Stimulated activated CD8-positive, alpha-beta memory T cell treated with anti-CD3 and anti-CD28 coated beads, Interleukin-15, amount 100 ng/mL, for 48 hours (primary cell): Measurements from ENCODE around the gene RIT2.

Source experiments
- DNase-seq, 2 donors: peaks; one replicate each; pipeline ENCODE4 v3.0.0-alpha.2; 2020; ENCODE audit warnings: low read depth in 2 of 2

The RIT2 gene

DNA sequence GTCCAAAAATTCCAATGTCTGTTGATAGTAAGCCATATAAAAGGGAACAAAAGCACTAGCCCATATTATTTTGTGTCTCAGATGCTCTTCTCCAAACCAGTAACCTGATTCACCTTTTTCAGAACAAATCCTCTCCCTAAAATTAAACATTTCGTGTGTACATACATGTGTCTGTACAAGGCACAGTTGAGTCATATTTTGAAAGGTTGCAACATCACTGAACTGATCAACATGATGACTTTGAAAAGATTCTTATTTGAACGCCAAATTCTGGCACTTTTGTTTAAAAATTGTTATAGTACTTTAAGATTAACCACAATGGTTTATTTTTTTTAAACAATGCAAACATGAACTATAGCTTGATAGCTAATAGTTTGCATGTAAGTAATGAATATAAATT, 102.5 kb downstream of the RIT2 start:
- DNase-seq: no peak

DNA sequence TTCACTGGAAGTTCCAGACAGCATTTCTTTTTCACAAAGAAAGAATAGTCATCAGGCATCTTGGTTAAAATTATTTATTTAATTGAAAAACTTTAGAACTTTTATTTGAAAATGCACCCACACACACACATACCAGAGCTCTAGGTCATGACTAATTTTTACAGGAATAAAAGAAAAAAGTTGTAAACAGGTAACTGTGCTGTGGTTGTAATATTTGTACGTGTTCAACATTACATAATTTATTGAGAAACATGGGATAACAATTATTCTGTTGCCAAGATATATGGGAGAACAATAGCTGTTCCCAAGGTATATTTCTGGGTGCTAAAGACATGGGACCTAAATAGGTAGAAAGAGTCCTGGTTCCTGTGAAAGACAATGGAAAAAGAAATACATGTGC, 104.9 kb downstream of the RIT2 start:
- no peak for DNase-seq

DNA sequence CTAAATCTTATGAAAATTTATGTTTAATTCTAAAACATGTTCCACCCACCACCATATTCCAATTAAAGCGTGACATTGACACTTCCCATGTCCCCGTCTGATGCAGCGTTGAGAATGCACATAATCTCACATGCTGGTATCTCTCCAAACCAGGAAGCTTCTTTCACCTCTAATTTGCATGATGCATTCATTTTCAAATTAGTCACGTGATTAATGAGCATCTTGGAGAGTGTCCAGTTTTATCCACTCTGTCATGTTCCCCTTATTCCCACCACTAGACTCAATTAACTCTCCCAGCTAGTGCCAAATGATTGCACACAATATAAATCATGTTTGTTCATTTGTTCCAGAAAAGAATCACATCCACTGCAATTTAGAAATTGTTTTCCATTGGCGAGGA, 105.8 kb downstream of the RIT2 start:
- no peak for DNase-seq

DNA sequence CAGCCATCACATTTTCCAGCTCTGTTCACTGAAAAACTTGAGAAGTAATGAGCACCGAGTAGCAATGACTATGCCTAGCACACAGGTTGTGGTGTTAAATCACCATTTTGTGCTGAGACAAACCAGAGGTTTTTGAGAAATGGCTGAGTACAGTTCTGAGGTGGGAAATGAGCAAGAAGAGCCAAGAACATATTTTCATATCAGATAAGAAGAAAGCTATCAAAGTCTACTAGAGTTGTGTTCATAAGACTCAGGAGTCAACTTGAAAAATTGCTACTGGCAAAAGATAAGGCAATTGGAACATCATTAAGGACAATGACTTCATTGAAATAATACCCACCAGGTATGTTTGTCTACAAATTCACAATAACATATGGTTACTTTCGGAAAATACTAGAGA, 108.1 kb downstream of the RIT2 start:
- DNase-seq: no peak

DNA sequence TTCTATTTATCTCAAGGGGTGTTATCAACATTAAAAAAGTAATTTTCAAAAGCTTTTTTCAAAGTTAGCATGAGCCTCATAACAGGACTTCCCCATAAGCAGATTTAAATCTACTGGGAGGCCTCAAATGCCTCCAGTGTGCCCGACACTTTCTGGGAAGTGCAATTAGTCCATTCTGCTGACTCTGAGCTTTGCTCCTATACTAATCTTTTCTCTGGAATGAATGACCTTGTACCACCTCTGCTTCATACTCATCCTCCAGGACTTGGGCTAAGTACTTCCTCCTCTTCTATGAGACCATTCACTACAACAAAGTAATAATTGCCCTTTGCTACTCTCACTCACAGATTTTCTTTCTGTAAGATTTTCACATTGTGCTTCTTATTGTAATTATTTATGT, 111.1 kb downstream of the RIT2 start:
- DNase-seq: no peak

DNA sequence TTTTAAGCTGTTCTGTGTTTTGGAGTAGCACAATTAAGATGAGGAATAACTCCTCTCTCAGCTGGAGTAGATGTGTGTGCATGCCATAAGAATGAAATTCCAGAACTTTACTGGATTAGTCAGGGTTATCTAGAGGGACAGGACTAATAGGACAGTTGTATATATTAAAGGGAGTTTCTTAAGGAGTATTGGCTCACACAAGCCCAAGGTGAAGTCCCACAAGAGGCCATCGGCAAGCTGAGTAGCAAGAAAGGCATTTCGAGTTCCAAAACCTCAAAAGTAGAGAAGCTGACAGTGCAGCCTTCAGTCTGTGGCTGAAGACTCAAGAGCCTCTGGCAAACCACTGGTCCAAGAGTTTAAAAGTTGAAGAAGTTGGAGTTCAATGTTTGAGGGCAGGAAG, 113.7 kb downstream of the RIT2 start:
- DNase-seq: no peak

DNA sequence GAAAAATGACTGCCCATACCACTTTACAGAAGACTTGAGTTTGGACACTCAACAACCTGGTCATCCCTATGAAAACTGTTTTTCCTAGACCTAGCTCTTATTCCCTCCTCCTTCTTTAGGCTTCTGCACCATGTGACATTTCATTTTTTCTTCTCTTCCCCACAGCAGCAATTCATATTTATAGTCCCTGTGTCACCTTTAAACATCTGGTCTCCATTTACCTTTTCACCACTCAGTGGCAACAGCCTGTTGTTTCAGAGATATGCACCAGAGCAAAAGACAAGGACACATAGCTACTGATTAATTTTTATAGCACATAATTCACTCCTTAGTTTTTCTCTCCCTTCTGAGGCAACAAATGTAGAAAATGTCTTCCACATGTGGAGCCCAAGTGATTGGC, 118.7 kb downstream of the RIT2 start:
- no peak for DNase-seq

DNA sequence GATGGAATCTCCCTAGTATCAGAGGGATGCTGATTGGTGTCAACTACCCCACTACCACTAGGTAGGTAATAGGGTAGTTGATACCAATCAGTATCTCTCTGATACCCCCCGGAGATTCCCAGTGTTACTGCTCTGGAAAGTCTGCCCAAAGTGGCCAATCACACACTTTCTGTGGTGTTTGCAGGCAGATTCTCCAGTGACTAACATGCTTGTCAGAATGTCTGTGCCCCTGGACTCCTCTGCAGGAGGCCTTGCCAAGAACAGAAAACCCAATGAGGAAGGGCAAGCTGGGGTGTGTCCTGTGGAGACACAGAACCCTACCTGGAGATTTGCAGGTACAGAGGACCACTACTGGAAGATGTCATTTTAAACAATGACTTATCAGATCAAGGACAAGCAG, 135.1 kb downstream of the RIT2 start:
- DNase-seq: no peak

DNA sequence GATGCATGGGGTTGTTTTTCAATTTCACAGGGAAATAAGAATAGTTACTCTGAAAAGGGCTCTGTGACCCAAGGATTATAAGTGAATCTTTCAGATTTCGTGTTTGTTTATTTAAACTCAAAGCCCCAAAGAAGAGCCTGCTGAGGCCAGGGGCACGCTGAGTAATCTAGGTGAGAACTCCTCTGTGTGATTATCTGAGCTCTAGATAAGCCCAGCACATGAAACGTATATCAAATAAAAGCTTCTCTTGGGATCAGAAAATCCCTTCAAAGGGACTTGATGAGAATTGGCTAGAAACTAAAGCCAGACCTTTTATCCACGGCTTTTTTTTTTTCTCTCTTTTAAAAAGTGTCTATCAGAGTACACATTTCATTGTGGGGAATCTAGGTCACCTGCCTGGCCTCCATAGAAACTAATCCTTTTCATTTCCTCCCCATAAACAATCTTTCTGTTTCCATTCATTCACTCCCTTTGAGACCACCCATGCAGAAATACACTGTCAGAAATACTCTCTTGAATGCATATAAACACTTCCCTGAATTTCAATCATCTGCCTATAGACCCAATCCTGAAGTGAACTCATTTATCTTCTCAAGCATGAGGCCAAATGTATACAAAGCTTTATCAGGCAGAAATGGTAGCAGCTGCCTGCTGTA, 137.4 kb downstream of the RIT2 start:
- DNase-seq: no peak

DNA sequence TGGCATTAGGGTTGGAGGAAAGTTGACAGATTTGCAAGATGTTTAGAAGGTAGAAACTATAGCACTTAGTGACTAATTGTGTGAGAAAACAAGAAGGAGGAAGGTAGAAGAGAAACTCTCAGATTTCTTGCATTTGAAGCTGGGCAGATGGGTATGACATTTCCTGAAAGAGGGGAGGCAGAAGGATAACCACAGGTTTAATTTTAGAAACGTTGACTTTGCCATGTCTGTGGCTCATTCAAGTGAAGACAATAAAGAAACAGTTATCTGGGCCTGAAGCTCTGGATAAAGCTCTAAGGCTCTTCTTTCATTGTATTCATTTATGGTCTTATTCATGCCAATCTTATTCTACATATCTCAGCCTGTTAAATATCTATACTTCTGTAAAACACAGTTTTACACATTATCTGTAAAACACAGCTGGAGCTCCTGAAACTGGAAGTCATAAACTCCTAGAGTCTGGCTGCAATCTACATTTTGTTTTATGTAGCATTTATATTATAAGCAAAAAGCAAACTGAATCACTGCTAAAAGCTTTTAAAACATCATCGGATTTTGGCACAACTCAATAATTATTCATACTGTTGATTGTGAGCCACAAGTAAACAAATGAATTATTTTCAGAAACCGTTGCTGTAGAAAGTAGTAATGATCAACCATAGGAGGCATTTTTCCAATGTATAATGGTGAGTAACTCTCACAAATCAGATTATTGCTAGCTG, 138.5 kb downstream of the RIT2 start:
- no peak for DNase-seq

DNA sequence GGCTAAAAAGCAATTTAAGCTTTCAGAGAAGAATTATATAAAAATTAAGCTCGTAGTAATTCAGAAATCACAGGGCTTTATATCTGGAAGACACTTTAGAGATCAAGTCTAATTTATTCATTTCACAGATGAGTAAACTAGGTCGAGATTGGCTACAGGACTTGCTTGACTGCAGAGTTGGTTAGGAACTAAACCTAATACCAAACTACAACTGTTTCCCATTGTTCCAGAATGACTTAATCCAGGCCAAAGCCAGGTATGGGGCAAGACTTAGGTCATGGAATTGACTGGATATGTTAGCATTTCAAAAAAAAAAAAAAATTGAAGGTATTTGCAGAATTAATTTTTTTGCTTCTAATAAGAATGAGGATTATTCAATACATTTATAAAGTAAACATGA, 146.1 kb downstream of the RIT2 start:
- no peak for DNase-seq

DNA sequence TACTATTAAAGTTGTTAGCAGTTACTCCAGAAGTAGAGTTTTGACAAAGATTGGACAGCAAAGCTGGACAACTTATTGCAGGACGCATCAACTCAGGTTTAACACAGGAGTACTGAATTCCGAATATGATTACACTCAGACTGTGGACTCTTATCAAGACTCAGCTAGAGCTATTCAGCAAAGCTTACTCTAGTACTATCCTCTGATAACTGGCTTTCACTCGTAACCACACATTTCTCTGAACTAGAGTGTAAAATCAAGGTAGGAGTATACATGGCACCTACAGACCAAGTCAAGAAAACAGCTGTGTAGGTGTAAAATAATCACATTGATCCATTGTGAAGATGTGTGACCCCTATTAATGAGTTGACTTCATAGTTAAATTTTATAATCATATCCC, 154.2 kb downstream of the RIT2 start:
- DNase-seq: no peak

DNA sequence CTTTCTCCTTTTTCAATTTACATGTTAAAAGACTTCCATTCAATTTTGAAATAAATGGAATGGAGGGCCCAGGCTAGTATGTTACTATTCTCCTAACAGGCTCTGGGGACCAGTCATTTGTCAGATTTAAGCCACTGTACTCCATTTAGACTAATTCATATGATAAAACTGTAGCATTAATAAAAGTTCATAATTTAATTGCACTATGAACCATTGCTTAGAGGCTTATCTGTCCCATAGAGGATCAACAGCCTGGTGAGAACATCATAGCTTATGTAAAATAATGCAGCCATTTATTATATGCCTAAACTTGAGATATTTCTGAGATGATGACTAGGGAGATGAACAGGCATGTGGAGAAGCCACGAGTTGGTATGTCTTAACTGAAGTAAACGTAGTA, 156.0 kb downstream of the RIT2 start:
- no peak for DNase-seq

DNA sequence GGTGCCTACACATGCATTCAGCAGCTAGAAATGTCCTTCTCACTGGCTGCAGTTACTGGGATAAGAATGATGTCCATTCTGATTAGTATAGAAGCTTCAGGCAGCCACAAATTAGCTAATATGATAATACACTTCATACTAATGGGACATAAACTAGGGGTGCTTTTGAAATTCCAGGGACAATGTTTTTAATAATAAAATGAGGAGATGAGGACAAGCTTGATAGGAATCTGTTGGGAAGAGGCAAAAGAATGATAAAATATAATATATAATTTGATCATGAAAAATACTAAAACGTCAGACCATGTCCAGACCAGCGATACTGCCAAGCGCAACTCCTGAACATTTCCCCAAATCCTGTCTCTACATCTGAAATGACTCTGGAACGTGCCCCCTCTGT, 157.1 kb downstream of the RIT2 start:
- DNase-seq: no peak

DNA sequence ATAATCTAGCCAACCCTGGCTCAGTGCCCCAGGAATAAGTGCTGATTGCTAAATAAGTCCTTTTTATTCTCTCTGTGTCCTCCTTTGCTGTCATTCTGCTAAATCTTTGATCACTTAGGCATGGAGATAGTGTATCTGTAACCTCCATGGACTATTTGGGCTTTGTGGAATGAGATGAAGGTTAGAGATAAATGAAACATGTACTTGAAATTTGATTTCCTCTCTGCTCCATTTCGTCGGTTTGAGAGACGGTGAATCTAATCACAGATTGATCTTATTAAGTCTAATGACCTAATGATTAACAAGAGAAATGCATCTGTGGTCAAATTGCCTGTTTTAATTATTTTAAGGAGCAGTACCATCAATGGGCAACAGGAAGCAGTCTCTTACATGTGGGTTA, 159.2 kb downstream of the RIT2 start:
- no peak for DNase-seq

DNA sequence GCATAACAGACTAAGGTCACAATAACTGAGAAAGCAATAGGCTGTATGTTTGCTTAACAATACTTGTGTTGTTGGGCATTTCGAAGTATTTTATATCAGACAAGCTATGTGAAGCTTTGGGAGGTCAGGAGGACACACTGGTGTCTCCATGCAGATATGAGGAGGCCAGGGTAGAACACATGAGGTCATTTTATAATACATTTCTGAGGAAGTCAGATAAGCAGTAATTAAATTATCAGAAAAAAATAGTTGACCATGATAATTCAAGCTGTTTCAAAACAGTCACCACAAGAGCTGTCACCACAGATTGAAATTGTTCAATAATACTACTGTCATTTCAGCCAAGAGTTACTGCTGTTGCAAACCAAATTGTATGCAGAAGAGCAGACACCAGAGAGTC, 160.6 kb downstream of the RIT2 start:
- no peak for DNase-seq

DNA sequence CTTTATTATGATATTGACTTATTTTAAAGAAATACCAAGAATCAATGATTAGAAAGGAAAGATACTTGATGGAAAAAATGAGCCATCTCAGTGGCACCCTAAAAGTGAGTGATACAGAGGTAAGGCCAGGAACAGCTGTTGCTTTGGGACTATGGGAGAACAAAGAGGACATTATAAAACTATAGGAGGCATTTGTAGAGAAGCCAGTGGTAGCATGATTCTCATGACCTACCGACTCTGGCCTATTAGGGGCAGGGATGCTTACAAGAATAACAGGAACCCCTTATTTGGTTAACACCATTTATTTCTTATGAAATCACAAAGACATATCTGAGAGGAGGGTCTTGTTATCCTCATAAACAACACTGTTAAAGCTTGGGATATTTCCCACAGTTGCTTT, 162.2 kb downstream of the RIT2 start:
- DNase-seq: no peak

DNA sequence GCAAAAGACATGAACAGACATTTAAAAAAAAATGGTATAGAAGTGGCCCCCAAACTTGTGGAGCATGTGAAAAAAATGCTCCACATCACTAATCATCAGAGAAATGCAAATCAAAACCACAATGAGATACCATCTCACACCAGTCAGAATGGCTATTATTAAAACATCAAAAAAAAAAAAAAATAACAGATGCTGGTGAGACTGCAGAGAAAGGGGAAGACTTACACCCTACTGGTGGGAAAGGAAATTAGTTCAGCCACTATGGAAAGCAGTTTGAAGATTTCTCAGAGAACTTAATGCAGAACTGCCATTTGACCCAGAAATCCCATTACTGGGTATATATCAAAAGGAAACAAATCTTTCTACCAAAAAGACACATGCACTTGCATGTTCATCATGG, 164.8 kb downstream of the RIT2 start:
- DNase-seq: no peak

DNA sequence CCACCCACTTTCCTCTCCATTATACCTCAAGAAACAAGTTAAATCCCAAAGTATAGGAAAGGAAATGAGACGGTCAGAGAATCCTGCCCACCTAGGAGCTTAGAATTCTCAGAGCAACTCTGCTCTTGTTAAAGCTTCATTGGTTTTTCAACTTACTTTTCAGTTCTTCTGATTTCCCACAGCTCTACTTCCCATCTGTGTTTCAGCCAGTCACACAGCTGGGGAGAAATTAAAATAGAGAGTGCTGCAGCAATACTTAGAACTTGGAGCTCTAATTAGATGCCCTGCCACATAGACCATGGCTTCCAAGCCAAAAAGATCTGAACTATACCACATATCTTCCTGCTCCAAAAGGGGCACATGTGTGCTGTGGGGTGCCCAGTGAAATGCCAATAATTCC, 166.7 kb downstream of the RIT2 start:
- no peak for DNase-seq

DNA sequence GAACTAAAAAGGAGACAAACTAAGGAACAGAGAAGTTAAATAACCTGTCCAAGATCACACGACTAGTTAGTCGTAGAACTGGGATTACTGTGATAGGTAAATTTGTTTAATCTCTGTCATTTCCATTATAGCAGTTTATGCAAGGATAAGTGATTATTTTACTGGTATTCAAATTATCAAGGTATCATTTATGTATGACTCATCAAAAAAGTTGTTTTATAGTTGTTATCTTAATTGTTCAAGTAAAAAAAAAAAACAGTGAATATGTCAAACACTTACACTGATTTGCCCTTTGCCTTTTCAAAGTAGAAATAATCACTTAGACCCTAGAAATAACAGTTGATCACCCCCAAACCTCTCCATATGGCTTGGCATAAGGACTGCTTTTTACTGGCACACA, 173.6 kb downstream of the RIT2 start:
- DNase-seq: no peak

DNA sequence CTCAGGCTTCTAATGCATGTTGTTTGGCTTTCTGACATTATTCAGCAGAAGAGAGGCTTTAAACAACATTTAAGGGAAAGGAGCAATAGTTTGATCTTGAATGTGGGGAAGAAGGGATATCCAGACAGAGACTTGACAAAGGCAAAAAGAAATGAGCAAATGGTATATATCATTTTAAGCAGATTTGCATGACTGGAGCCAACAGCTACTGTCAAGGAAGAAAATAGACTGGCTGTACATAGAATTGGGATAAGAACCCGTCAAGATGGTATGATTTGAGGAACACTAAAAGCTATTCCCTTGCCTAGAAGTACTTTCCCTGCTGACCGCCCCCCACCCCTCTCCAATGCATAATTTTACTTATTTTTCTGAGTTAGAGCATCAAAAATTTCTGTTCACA, 174.5 kb downstream of the RIT2 start:
- no peak for DNase-seq

DNA sequence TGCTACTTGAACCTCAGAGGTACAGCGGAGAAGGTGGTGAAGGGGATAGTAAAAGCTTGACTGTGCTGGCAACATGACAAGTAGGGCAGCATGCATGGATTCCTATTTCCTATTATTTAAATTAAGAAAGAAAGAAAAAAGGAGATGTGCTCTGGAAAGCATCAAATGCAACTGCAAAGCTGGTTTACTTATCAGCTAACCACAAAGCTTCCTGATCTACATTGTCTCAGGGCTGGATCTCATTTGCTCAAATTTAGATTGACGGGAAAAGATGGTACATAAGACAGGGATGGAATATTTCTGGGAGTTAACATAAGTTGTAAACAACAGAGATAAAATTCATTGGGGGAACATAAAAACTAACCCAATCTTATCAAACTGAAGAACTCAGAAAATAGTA, 178.0 kb downstream of the RIT2 start:
- no peak for DNase-seq

DNA sequence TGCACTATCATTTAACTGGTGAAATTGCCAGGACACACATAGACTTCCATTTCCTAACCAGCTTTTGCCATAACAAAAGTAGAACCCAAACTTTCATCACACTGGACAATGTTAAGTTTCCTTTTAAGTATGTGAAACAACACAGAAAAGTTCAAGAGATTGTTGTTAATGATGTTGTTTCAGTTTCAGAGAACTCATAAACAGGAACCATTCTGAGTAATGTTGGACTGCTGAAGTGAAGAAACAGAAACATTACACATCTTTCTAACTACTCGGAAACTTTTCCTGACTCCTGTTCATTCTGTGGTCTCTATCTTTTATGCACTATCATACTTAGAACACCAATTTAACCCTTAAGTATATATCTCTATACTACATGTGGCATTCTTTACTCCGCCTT, 179.2 kb downstream of the RIT2 start:
- no peak for DNase-seq

DNA sequence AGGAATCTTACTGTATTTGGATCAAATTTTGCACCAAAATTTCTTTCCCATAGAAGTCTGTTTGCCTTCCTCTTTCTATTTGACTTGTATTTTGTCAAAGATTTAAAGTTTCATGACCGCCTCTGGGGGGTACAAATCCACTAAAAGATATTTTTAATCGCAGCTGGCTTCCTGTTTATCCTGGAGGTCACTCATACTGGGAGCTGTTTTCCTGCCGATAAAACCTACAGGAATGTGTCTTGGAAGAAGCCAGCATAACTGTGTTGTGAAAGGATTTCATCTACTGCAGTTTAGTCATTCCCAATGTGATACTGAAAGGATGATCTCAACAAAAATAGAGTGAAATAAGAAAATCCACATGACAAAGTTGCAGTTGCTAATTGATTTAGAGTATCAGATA, 184.0 kb downstream of the RIT2 start:
- no peak for DNase-seq
